HepG2 (cell line): ENCODE measurements around the gene TSHZ1. TPM values are rescaled to one million over a fixed set of nuclear protein-coding genes. Genes with fewer than 3 reads are reported as not detected.
A peak's percentile ranks its signal among the peaks of the same experiment; 100 is the strongest.

Experiments
- ATAC-seq: fragments of 200-7000 bp; cut with Tn5 transposase; 3 replicates; pipeline ENCODE4 v1.9.1; 2020; ENCODE audit warnings: mild to moderate bottlenecking, moderate library complexity
- BruUV-seq: library from RNA; stranded (reverse); fragments of 400-500 nt; replicated peaks from 2 replicates; lab custom pipeline; 2021; lab: Mats Ljungman, UMichigan
- CTCF ChIA-PET: fragments of 300-600 bp; formaldehyde crosslinking; extraction: SDS; loops from one replicate; lab custom pipeline; 2021; ENCODE audit warnings: low total read pairs, inconsistent platforms, low intra/inter-chr PET ratio; lab: Yijun Ruan, JAX
- POLR2A ChIA-PET: fragments of 350-600 bp; sonication (Branson Sonifier 250); formaldehyde crosslinking; loops from one replicate; lab custom pipeline; 2020; ENCODE audit warnings: antibody characterized with exemption, inconsistent platforms; lab: Yijun Ruan, JAX
- DNase-seq: peaks from one replicate; pipeline ENCODE4 v3.0.0-alpha.2; 2015; ENCODE audit warnings: low spot score
- FAIRE-seq: peaks from 3 replicates; lab custom pipeline; 2011; peaks lifted over from hg19 to GRCh38; lab: Jason Lieb, UNC
- H2AFZ ChIP-seq: one replicate; pipeline ENCODE4 v1.6.1; 2011; ENCODE audit warnings: low read length, inconsistent platforms
- H3K27ac ChIP-seq: fragments of 300-600 bp; 3 replicates; pipeline ENCODE4 v1.8.0; 2011; ENCODE audit warnings: mixed run types, mild to moderate bottlenecking, mixed read lengths, low read length, inconsistent platforms; ENCODE audit not compliant: insufficient read depth; ENCODE audit errors: extremely low read length
- H3K27me3 ChIP-seq, 2 experiments: fragments of 200-600 bp in 1 of 2; 2 replicates in 1 of 2; 3 replicates in 1 of 2; pipeline versions ENCODE4 v1.6.0 to v1.8.0; 2011; ENCODE audit warnings: low read length in 2 of 2, mild to moderate bottlenecking in 2 of 2, moderate library complexity in 2 of 2, inconsistent platforms in 1 of 2; ENCODE audit not compliant: insufficient read depth in 2 of 2, control insufficient read depth in 1 of 2
- H3K36me3 ChIP-seq, 2 experiments: fragments of 200-600 bp in 1 of 2; replicated peaks in 1 of 2; 2 replicates in 1 of 2; 3 replicates in 1 of 2; pipeline versions ENCODE4 v1.5.1 to v1.8.0; 2011; ENCODE audit warnings: low read length in 2 of 2, inconsistent platforms in 1 of 2; ENCODE audit not compliant: insufficient read depth in 2 of 2, control insufficient read depth in 1 of 2
- H3K4me1 ChIP-seq: 2 replicates; pipeline ENCODE4 v1.5.1; 2012; ENCODE audit warnings: low read length, inconsistent platforms; ENCODE audit not compliant: insufficient read depth
- H3K4me2 ChIP-seq: 2 replicates; pipeline ENCODE4 v1.6.0; 2011; ENCODE audit warnings: low read depth, low read length, inconsistent platforms
- H3K4me3 ChIP-seq, 3 experiments: fragments of 200-600 bp in 1 of 3; sonication (generic), shearing (Covaris generic) in 1 of 3; replicated peaks in 1 of 3; 2 replicates each; pipeline ENCODE4 v1.5.1; 2011 to 2016; ENCODE audit warnings: low read length in 3 of 3, inconsistent platforms in 2 of 3, low read depth in 2 of 3, mild to moderate bottlenecking in 2 of 3, control low read depth in 1 of 3, mixed read lengths in 1 of 3; ENCODE audit not compliant: insufficient read depth in 1 of 3
- H3K79me2 ChIP-seq: one replicate; pipeline ENCODE4 v1.6.1; 2011; ENCODE audit warnings: low read length, inconsistent platforms; ENCODE audit not compliant: insufficient read depth
- H3K9ac ChIP-seq: 2 replicates; pipeline ENCODE4 v1.6.0; 2011; ENCODE audit warnings: mild to moderate bottlenecking, low read depth, low read length, inconsistent platforms; ENCODE audit not compliant: insufficient read depth
- H3K9me3 ChIP-seq: 2 replicates; pipeline ENCODE4 v1.5.1; 2012; ENCODE audit warnings: mild to moderate bottlenecking, low read length
- H4K20me1 ChIP-seq: 2 replicates; pipeline ENCODE4 v1.6.0; 2011; ENCODE audit warnings: inconsistent platforms, mild to moderate bottlenecking, low read length, moderate library complexity; ENCODE audit not compliant: insufficient read depth
- ARID4A ChIP-seq: sonication (generic); formaldehyde crosslinking; IDR thresholded peaks from 2 replicates; pipeline ENCODE4 v1.5.0; 2020; ENCODE audit warnings: mild to moderate bottlenecking, missing genetic modification reagents, borderline replicate concordance
- CSRNP1 ChIP-seq: sonication (generic); formaldehyde crosslinking; IDR thresholded peaks from 2 replicates; pipeline ENCODE4 v1.8.1; 2023; ENCODE audit warnings: mild to moderate bottlenecking, missing genetic modification reagents
- ELF1 ChIP-seq: sonication (generic); formaldehyde crosslinking; IDR thresholded peaks from 2 replicates; pipeline ENCODE4 v1.4.0; 2020; ENCODE audit warnings: missing genetic modification reagents
- GABPB1 ChIP-seq: IDR thresholded peaks from 2 replicates; pipeline ENCODE4 v1.6.1; 2016; ENCODE audit warnings: mild to moderate bottlenecking, missing genetic modification reagents, moderate library complexity, missing compliant biosample characterization
- HNF4A ChIP-seq: sonication (generic); formaldehyde crosslinking; IDR thresholded peaks from 2 replicates; pipeline ENCODE4 v1.4.0; 2020; ENCODE audit warnings: missing genetic modification reagents
- NFRKB ChIP-seq: fragments of 450-650 bp; IDR thresholded peaks from 2 replicates; pipeline ENCODE4 v1.6.1; 2017
- RBFOX2 ChIP-seq: fragments of 200-400 bp; formaldehyde crosslinking; IDR thresholded peaks from 2 replicates; pipeline ENCODE4 v1.6.1; 2017; ENCODE audit warnings: low read depth, mild to moderate bottlenecking, low read length
- TAF1 ChIP-seq: sonication (generic); formaldehyde crosslinking; IDR thresholded peaks from 2 replicates; pipeline ENCODE4 v1.4.0; 2020; ENCODE audit warnings: missing genetic modification reagents
- ZNF646 ChIP-seq: sonication (generic); formaldehyde crosslinking; IDR thresholded peaks from 2 replicates; pipeline ENCODE4 v1.9.0; 2021; ENCODE audit warnings: mild to moderate bottlenecking, missing genetic modification reagents
- WGBS: methylation state at CpG from one replicate; pipeline ENCODE4 v1.1.6; 2017; ENCODE audit warnings: low lambda C conversion rate; 5-methylcytosine and 5-hydroxymethylcytosine counted together
- in situ Hi-C: cut with HindIII; loops from 2 replicates; pipeline ENCODE4 v1.10.0; 2017; ENCODE audit warnings: low pct_unique_long_range_greater_than_20kb; ENCODE audit not compliant: extremely low pct_ligation_motif_present
- intact Hi-C: fragments of 100-400 bp; cut with micrococcal nuclease; formaldehyde crosslinking; loops from one replicate; pipeline ENCODE4 v1.10.0; 2022; ENCODE audit not compliant: unreplicated experiment
- polyA plus RNA-seq, 8 experiments: library from polyadenylated mRNA; depleted of rRNA in 3 of 8; stranded (reverse) in 7 of 8; unstranded in 1 of 8; fragments of >200 nt; fragmentation: Illumina TruSeq in 4 of 8; extraction: Trizol in 4 of 8; gene quantifications; 2 replicates each; pipeline versions ENCODE4 v1.2.1 to v1.2.3, GENCODE V29; 2011 to 2016; ENCODE audit warnings: low read depth in 4 of 8, missing spikeins in 1 of 8, mixed read lengths in 1 of 8; ENCODE audit not compliant: insufficient read depth in 1 of 8
- total RNA-seq, 5 experiments: library from RNA; depleted of rRNA; stranded (reverse); fragments of >200 nt; fragmentation: Illumina TruSeq; extraction: Trizol; gene quantifications; 2 replicates each; pipeline ENCODE4 v1.2.3, GENCODE V29; 2016; ENCODE audit warnings: low read depth in 1 of 5

TSHZ1 gene
- total and polyA plus RNA-seq, 2 of the 13 experiments (the other 11 are each of a cell fraction or from before 2014, with no cell fraction given): 2.5 to 2.7 TPM

- Histone ChIP-seq H3K27me3 (peaks cover 0 to 17% of the 10 kb centered on the region in 2 experiments; a peak in 4 of 5 replicates), H2AFZ (peak overlapping the region; percentile 72), H3K4me2 (peak overlapping the region; percentile 87), H3K4me1 (peaks cover 13% of the 10 kb centered on the region), H4K20me1 (no peaks in the 10 kb centered on the region), H3K9ac (peak overlapping the region; percentile 34; the same call in 1 of the 2 replicates), H3K79me2 (no peaks in the 10 kb centered on the region), H3K9me3 (no peaks in the 10 kb centered on the region), H3K36me3 (no peaks in the 10 kb centered on the region), H3K4me3 (peak overlapping the region; percentile 53 to 80 (median 61)), H3K27ac (no peak overlapping the region)
- under 1% methylated on average over 13 of the region's 14 CpGs for WGBS
- peak; percentile 96 for ATAC-seq
- intact Hi-C loops: loop anchor here (2.0 to 5.0 kb wide), 3 partner anchors 46 to 317 kb away; partner anchors contain the start of gene PTGR3
- ChIA-PET POLR2A (interaction anchor here (0.9 kb wide), 1 partner anchor 49 kb away, joined by 3 read pairs; the partner anchor contains the start of gene TSHZ1), CTCF (no interaction called here)
- DNase-seq: peak; percentile 77
- no TSS peak for BruUV-seq
- in situ Hi-C loops: loop anchor here (25.0 kb wide), 1 partner anchor 326 kb away; no protein-coding TSS in a partner anchor
- FAIRE-seq: peak; percentile 79
- TF ChIP-seq ZNF646 (CRISPR knock-in tag): 0 out of 2 replicates have a peak, but pooled peaks have one; percentile 27
- peak; percentile 34; the same call in 1 of the 2 replicates for TF ChIP-seq TAF1 (CRISPR knock-in tag)
- no peak for TF ChIP-seq RBFOX2
- peak; percentile 29; the same call in 1 of the 2 replicates for TF ChIP-seq ARID4A
- peak; percentile 37; the same call in 1 of the 2 replicates for TF ChIP-seq ELF1 (CRISPR knock-in tag)
- TF ChIP-seq HNF4A (CRISPR knock-in tag): peak; percentile 37; the same call in 1 of the 2 replicates
- TF ChIP-seq NFRKB: no peak
- TF ChIP-seq GABPB1 (CRISPR knock-in tag): peak; percentile 73
- no peak for TF ChIP-seq CSRNP1 (CRISPR knock-in tag)
These were observed 49.2 kb upstream of the TSHZ1 start for GRCh38 chr18:75161256-75162028.
